Astrocyte of the spinal cord (primary cell): Measurements from ENCODE around the gene SYCE1.
"Not testable (repeated sequence)": the region's sequence is repeated elsewhere in the genome, so short reads cannot be mapped to it uniquely, and the experiment has no call there.

Source experiments
- DNase-seq: peaks from one replicate; pipeline ENCODE4 v3.0.0; 2011; ENCODE audit warnings: low read depth, low spot score
- H3K4me3 ChIP-seq: 2 replicates; pipeline ENCODE4 v1.5.1; 2011; ENCODE audit warnings: low read depth, mild to moderate bottlenecking, low read length, moderate library complexity
- in situ Hi-C: cut with HindIII; loops from 2 replicates; pipeline ENCODE4 v1.10.0; 2017; ENCODE audit warnings: low sequenced_read_pairs
- TF ChIP-seq, protein P1 (sequence below): IDR thresholded peaks from 2 replicates; pipeline ENCODE4 v1.5.1; 2012; ENCODE audit warnings: low read depth, mild to moderate bottlenecking, low read length, inconsistent platforms

SYCE1 gene

DNA sequence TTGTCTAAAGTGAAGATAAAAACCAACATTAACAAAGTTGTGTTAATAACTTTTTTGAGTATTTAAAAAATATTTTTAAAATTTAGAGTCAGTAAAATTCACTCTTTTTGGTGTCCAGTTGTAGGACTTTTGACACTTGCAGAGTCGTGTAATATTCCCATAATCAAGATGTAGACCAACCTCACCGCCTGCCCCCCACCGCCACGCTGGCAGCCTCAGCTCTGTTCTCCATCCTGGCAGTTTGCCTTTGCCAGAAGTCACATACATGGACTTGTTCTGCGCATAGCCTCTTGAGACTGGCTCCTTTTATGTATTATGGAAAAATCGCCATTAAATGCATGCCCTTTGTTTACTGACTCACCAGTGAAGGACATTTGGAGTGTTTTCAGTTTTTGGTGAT is 27.3 kb upstream of the SYCE1 start:
- TF ChIP-seq, protein P1, sequence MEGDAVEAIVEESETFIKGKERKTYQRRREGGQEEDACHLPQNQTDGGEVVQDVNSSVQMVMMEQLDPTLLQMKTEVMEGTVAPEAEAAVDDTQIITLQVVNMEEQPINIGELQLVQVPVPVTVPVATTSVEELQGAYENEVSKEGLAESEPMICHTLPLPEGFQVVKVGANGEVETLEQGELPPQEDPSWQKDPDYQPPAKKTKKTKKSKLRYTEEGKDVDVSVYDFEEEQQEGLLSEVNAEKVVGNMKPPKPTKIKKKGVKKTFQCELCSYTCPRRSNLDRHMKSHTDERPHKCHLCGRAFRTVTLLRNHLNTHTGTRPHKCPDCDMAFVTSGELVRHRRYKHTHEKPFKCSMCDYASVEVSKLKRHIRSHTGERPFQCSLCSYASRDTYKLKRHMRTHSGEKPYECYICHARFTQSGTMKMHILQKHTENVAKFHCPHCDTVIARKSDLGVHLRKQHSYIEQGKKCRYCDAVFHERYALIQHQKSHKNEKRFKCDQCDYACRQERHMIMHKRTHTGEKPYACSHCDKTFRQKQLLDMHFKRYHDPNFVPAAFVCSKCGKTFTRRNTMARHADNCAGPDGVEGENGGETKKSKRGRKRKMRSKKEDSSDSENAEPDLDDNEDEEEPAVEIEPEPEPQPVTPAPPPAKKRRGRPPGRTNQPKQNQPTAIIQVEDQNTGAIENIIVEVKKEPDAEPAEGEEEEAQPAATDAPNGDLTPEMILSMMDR, result no peak
- in situ Hi-C loops, result no loop called here
- no peak overlapping the region for H3K4me3 ChIP-seq

DNA sequence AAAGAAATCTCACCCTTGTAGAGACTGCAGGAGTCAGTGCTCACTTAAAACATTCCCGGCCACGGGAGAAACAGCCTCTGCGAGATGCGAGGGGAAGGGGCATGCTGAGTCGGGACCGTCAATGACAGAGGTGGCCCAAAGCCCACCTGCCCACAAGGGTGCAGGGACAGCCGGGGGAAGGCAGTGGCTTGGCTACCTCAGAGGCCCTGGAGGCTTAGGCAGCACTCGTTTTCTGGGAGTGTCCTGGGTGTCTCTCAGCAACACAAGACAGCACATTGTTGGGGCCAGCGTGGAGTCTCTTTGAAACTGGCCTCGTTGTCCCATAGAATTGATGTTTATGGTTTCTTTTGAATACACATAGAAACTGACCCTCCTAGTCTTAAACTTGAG is 25.6 kb upstream of the SYCE1 start:
- TF ChIP-seq, protein P1, result no peak
- no peak for DNase-seq
- in situ Hi-C loops, result no loop called here
- H3K4me3 ChIP-seq, result no peak overlapping the region

More for the DNA sequence above, 27.3 kb upstream of the SYCE1 start:
- DNase-seq, result no peak

- no peak for DNase-seq
- no peak overlapping the region for H3K4me3 ChIP-seq
- TF ChIP-seq, protein P1, result no peak
- in situ Hi-C loops, result no loop called here
Observed at GRCh38 chr10:133590226-133590969, 25.0 kb upstream of the SYCE1 start.

DNA sequence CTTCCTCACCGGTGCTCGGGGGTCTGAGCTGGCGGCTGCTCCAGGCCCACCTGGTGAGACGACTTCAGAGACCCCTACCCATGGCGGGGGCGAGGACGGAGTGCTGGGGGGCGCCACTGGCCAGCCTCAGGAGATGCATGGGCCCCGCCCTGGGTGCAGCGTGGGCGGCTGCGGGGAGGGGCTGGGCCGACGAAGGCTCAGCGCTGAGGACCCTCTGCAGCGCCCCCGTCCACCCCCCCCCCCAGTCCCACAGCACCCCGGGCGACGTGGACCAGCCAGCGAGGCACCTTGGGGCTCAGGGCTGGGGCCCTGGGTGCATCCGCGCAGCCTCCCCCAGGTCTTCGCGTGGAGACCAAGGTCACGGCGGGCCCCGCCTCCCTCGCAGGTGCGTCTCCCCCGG is 11.7 kb upstream of the SYCE1 start:
- in situ Hi-C loops, DNase-seq, H3K4me3 ChIP-seq: not testable (repeated sequence)

GRCh38 chr10:133573460-133573859 is 8.1 kb upstream of the SYCE1 start:
- peak; percentile 3 for DNase-seq
- in situ Hi-C loops, result not testable (repeated sequence)

DNA sequence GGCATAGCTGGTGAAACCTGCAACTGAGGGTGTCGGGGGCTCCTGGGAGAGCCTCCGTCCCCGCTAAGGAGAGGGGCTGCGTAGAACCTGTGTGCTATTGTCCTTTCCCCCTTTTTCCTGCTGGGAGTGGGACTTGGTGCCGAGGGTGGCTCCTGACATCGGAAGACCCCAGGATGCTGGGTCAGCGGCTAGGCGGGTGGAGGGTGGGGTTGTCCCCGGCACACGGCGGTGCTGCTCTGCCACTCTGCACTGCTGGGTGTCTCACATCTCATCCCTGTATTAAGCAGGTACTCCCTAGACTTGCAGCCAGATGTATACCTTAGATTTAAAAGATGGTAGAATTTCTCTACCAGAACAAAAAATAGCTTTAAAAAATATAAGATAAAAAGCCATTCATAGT is 6.7 kb upstream of the SYCE1 start:
- DNase-seq, H3K4me3 ChIP-seq, in situ Hi-C loops: not testable (repeated sequence)

More at GRCh38 chr10:133573460-133573859, 8.1 kb upstream of the SYCE1 start:
- H3K4me3 ChIP-seq, result not testable (repeated sequence)

DNA sequence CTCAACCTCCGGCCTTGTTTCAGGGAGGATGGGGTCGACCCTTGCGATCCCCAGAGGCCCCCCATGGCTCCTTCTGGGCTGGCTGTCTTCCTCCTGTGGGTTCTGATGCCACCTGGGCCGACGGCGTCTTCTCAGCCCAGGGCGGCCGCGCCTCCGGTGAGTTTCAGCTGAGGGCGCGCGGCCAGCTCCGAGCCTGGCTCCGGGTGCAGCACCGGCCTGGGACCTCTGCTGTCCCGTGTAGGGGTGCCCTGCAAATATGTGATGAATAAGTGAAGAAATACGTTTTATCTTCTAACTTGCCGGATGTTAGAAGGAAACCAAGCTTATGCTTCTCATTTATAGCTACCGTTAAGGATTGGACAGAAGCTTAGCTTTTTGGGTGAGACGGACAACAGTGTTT is 4.4 kb upstream of the SYCE1 start:
- DNase-seq, in situ Hi-C loops, H3K4me3 ChIP-seq: not testable (repeated sequence)

- H3K4me3 ChIP-seq, DNase-seq, in situ Hi-C loops: not testable (repeated sequence)
Observed at GRCh38 chr10:133568831-133569527, 3.6 kb upstream of the SYCE1 start.

- TF ChIP-seq, protein P1, result no peak
- no peak overlapping the region for H3K4me3 ChIP-seq
- in situ Hi-C loops, result no loop called here
- no peak for DNase-seq
Observed at GRCh38 chr10:133568287-133568614, 2.9 kb upstream of the SYCE1 start.
